ENCODE results near the gene CAPZA1.

The CAPZA1 gene

DNA sequence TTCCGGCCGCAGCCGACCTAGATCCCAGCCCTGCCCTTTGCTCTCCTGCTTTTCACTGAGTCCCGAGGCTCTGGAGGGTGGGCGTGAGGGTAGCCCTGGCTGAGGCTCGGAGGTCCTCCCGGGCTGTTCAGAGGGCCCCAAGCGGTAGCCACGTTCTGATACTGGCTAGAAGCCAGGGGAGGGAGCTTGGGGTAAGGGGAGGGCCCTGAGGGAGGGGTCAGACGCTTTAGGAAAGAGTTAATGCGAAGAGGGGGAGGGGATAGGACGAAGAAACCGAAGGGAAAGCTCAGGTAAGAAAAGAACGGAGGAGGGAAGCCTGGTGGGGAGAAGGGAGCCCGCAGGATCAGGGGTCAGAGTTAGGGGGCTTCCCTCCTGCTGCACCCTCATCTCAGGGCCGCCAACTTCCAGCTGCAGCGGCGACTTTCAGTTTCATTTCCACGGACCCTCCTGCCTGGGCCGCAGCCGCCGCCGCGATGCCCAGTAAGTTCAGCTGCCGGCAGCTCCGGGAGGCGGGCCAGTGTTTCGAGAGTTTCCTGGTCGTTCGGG, 54.9 kb downstream of the CAPZA1 start, which contains the start of gene MOV10 (continued):
- TF ChIP-seq, protein P1, sequence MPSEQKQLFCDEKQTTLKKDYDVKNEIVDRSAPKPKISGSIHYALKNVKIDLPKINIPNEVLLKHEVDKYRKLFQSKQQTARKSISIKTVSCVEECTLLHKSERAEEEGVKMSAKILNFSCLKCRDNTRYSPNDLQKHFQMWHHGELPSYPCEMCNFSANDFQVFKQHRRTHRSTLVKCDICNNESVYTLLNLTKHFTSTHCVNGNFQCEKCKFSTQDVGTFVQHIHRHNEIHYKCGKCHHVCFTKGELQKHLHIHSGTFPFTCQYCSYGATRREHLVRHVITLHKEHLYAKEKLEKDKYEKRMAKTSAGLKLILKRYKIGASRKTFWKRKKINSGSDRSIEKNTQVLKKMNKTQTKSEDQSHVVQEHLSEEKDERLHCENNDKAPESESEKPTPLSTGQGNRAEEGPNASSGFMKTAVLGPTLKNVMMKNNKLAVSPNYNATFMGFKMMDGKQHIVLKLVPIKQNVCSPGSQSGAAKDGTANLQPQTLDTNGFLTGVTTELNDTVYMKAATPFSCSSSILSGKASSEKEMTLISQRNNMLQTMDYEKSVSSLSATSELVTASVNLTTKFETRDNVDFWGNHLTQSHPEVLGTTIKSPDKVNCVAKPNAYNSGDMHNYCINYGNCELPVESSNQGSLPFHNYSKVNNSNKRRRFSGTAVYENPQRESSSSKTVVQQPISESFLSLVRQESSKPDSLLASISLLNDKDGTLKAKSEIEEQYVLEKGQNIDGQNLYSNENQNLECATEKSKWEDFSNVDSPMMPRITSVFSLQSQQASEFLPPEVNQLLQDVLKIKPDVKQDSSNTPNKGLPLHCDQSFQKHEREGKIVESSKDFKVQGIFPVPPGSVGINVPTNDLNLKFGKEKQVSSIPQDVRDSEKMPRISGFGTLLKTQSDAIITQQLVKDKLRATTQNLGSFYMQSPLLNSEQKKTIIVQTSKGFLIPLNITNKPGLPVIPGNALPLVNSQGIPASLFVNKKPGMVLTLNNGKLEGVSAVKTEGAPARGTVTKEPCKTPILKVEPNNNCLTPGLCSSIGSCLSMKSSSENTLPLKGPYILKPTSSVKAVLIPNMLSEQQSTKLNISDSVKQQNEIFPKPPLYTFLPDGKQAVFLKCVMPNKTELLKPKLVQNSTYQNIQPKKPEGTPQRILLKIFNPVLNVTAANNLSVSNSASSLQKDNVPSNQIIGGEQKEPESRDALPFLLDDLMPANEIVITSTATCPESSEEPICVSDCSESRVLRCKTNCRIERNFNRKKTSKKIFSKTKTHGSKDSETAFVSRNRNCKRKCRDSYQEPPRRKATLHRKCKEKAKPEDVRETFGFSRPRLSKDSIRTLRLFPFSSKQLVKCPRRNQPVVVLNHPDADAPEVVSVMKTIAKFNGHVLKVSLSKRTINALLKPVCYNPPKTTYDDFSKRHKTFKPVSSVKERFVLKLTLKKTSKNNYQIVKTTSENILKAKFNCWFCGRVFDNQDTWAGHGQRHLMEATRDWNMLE (tag by site-specific recombination; conservative IDR thresholded peaks at IDR 0.05; ENCODE audit: low read depth) = no peak
- TF ChIP-seq, protein P2, sequence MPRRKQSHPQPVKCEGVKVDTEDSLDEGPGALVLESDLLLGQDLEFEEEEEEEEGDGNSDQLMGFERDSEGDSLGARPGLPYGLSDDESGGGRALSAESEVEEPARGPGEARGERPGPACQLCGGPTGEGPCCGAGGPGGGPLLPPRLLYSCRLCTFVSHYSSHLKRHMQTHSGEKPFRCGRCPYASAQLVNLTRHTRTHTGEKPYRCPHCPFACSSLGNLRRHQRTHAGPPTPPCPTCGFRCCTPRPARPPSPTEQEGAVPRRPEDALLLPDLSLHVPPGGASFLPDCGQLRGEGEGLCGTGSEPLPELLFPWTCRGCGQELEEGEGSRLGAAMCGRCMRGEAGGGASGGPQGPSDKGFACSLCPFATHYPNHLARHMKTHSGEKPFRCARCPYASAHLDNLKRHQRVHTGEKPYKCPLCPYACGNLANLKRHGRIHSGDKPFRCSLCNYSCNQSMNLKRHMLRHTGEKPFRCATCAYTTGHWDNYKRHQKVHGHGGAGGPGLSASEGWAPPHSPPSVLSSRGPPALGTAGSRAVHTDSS (tag by site-specific recombination; IDR thresholded peaks at IDR 0.05) = no peak
- TF ChIP-seq, protein P3, sequence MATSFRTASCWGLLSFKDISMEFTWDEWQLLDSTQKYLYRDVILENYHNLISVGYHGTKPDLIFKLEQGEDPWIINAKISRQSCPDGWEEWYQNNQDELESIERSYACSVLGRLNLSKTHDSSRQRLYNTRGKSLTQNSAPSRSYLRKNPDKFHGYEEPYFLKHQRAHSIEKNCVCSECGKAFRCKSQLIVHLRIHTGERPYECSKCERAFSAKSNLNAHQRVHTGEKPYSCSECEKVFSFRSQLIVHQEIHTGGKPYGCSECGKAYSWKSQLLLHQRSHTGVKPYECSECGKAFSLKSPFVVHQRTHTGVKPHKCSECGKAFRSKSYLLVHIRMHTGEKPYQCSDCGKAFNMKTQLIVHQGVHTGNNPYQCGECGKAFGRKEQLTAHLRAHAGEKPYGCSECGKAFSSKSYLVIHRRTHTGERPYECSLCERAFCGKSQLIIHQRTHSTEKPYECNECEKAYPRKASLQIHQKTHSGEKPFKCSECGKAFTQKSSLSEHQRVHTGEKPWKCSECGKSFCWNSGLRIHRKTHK (tag by site-specific recombination; IDR thresholded peaks at IDR 0.05) = no peak
- no peak for TF ChIP-seq ZNF747 (tag by site-specific recombination; IDR thresholded peaks at IDR 0.05)
- TF ChIP-seq GFI1B (tag by site-specific recombination; IDR thresholded peaks at IDR 0.05) = no peak
- no peak for TF ChIP-seq ZNF266 (tag by site-specific recombination; IDR thresholded peaks at IDR 0.05; ENCODE audit: low read depth)
- TF ChIP-seq ZNF37A (tag by site-specific recombination; IDR thresholded peaks at IDR 0.05) = no peak
- no peak for TF ChIP-seq ZNF274 (IDR thresholded peaks at IDR 0.05; ENCODE audit: low read length)
- TF ChIP-seq ZNF274 (tag by site-specific recombination; IDR thresholded peaks at IDR 0.05; ENCODE audit: borderline replicate concordance) = no peak
- TF ChIP-seq, protein P4, sequence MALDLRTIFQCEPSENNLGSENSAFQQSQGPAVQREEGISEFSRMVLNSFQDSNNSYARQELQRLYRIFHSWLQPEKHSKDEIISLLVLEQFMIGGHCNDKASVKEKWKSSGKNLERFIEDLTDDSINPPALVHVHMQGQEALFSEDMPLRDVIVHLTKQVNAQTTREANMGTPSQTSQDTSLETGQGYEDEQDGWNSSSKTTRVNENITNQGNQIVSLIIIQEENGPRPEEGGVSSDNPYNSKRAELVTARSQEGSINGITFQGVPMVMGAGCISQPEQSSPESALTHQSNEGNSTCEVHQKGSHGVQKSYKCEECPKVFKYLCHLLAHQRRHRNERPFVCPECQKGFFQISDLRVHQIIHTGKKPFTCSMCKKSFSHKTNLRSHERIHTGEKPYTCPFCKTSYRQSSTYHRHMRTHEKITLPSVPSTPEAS (tag by site-specific recombination; IDR thresholded peaks at IDR 0.05) = peak; percentile 26; the same call in 1 of the 2 replicates
- no peak for TF ChIP-seq ZNF510 (tag by site-specific recombination; IDR thresholded peaks at IDR 0.05; ENCODE audit: insufficient replicate concordance)
- peak; percentile 83; the same call in 1 of the 2 replicates for TF ChIP-seq ZNF391 (tag by site-specific recombination; IDR thresholded peaks at IDR 0.05; ENCODE audit: borderline replicate concordance, low read depth)
- TF ChIP-seq, protein P5, sequence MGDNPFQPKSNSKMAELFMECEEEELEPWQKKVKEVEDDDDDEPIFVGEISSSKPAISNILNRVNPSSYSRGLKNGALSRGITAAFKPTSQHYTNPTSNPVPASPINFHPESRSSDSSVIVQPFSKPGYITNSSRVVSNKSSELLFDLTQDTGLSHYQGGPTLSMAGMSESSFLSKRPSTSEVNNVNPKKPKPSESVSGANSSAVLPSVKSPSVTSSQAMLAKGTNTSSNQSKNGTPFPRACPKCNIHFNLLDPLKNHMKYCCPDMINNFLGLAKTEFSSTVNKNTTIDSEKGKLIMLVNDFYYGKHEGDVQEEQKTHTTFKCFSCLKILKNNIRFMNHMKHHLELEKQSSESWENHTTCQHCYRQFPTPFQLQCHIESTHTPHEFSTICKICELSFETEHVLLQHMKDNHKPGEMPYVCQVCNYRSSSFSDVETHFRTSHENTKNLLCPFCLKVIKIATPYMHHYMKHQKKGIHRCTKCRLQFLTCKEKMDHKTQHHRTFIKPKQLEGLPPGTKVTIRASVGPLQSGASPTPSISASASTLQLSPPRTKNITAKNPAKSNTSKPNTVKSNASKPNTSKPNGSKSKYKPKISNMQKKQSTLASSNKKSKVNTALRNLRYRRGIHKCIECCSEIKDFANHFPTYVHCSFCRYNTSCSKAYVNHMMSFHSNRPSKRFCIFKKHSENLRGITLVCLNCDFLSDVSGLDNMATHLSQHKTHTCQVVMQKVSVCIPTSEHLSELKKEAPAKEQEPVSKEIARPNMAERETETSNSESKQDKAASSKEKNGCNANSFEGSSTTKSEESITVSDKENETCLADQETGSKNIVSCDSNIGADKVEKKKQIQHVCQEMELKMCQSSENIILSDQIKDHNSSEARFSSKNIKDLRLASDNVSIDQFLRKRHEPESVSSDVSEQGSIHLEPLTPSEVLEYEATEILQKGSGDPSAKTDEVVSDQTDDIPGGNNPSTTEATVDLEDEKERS (tag by site-specific recombination; IDR thresholded peaks at IDR 0.05) = no peak
- no peak for TF ChIP-seq ZNF701 (tag by site-specific recombination; IDR thresholded peaks at IDR 0.05)
- peak; percentile 63; the same call in 1 of the 2 replicates for TF ChIP-seq KLF7 (tag by site-specific recombination; IDR thresholded peaks at IDR 0.05; ENCODE audit: borderline replicate concordance)
- TF ChIP-seq, protein P6, sequence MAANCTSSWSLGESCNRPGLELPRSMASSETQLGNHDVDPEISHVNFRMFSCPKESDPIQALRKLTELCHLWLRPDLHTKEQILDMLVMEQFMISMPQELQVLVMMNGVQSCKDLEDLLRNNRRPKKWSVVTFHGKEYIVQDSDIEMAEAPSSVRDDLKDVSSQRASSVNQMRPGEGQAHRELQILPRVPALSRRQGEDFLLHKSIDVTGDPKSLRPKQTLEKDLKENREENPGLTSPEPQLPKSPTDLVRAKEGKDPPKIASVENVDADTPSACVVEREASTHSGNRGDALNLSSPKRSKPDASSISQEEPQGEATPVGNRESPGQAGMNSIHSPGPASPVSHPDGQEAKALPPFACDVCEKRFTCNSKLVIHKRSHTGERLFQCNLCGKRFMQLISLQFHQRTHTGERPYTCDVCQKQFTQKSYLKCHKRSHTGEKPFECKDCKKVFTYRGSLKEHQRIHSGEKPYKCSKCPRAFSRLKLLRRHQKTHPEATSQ (tag by site-specific recombination; IDR thresholded peaks at IDR 0.05) = 0 out of 2 replicates have a peak, but pooled peaks have one; percentile 13
- no peak for TF ChIP-seq ZBTB1 (tag by site-specific recombination; IDR thresholded peaks at IDR 0.05)
- TF ChIP-seq ZNF335 (tag by site-specific recombination; conservative IDR thresholded peaks at IDR 0.05) = peak; percentile 92
- TF ChIP-seq ZNF112 (tag by site-specific recombination; IDR thresholded peaks at IDR 0.05) = no peak
- TF ChIP-seq, protein P7, sequence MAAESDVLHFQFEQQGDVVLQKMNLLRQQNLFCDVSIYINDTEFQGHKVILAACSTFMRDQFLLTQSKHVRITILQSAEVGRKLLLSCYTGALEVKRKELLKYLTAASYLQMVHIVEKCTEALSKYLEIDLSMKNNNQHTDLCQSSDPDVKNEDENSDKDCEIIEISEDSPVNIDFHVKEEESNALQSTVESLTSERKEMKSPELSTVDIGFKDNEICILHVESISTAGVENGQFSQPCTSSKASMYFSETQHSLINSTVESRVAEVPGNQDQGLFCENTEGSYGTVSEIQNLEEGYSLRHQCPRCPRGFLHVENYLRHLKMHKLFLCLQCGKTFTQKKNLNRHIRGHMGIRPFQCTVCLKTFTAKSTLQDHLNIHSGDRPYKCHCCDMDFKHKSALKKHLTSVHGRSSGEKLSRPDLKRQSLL (tag by site-specific recombination; IDR thresholded peaks at IDR 0.05) = no peak
- 0 out of 2 replicates have a peak, but pooled peaks have one; percentile 48 for TF ChIP-seq ZFP69B (tag by site-specific recombination; IDR thresholded peaks at IDR 0.05)
- no peak for TF ChIP-seq ZNF558 (tag by site-specific recombination; IDR thresholded peaks at IDR 0.05)

All from HEK293 (cell line).